ENCODE measurements around the gene SCMH1.

DNA sequence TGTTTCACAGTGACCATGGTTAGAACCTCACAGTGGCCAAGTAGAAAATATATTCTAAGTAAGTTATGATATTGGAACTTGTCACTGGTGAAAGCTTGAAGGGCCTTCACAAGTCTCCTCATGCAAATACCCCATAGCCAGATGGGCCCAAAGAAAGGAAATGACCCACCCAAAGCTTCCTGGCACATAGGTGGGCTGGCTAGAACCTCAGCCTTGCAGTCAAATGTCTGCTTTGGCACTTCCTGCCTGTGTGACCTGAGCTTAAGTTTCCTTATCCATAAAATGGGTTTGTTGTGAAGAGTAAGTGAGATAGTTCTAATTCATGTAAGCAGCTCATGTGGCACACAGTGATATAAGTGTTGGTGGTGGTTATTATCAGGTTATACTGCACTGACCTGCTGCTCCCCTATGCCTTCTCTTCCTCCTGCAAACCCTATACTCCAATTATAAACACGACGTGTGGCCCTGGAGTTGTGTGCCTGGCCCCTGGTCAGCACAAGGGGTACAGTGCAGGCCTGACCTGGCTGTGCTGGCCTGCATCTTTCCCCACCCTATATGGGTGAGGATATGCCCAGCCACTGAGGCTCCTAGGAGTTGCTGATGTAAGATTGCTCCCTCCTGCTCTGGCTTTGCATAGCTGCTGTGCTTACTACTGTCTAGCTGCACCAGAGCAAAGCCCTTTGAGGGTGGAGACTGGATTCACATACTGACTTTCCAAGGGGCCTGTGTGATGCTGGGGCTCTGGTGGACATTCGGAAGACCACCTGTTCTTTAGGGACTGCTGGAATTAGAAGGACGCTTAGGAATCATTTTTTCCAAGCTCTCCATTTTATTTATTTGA is 215.9 kb downstream of the SCMH1 start:
- TF ChIP-seq CTCF (IDR thresholded peaks at IDR 0.05) (no peak), POLR2A (IDR thresholded peaks at IDR 0.05) (no peak)

Data from breast epithelium (tissue), 3 donors.